GM12878 (cell line): Measurements from ENCODE around the gene CDK3.

ENCODE experiments used
- ATF3 ChIP-seq: IDR thresholded peaks from 2 replicates; pipeline ENCODE4 v1.6.1; 2011; ENCODE audit warnings: low read depth, mild to moderate bottlenecking, low read length, moderate library complexity, borderline replicate concordance; ENCODE audit errors: extremely low read depth
- CBX3 ChIP-seq: fragments of 200-600 bp; sonication (generic); IDR thresholded peaks from 2 replicates; pipeline ENCODE4 v1.6.1; 2016; ENCODE audit warnings: low read depth, borderline replicate concordance
- CTCF ChIP-seq, 3 experiments: IDR thresholded peaks in 2 of 3; conservative IDR thresholded peaks in 1 of 3; 2 replicates each; pipeline ENCODE4 v1.5.1; 2011; ENCODE audit warnings: low read depth in 3 of 3, low read length in 3 of 3, mild to moderate bottlenecking in 3 of 3, control low read depth in 2 of 3, moderate library complexity in 2 of 3, inconsistent platforms in 1 of 3, mixed read lengths in 1 of 3; ENCODE audit not compliant: control insufficient read depth in 2 of 3, insufficient read depth in 1 of 3; ENCODE audit errors: extremely low read depth in 1 of 3
- E2F4 ChIP-seq: IDR thresholded peaks from 2 replicates; pipeline ENCODE4 v1.6.1; 2012; ENCODE audit warnings: low read depth, low read length, improper control_type of control experiment
- EP300 ChIP-seq, 2 experiments: fragments of 150-350 bp in 1 of 2; IDR thresholded peaks; 2 replicates each; pipeline ENCODE4 v1.6.1; 2011 to 2012; ENCODE audit warnings: low read depth in 2 of 2, low read length in 2 of 2, borderline replicate concordance in 1 of 2, improper control_type of control experiment in 1 of 2, inconsistent platforms in 1 of 2; ENCODE audit not compliant: control insufficient read depth in 1 of 2
- IRF5 ChIP-seq: fragments of 450-650 bp; IDR thresholded peaks from 2 replicates; pipeline ENCODE4 v1.6.1; 2017; ENCODE audit warnings: borderline replicate concordance
- NFIC ChIP-seq: IDR thresholded peaks from 2 replicates; pipeline ENCODE4 v1.6.1; 2012; ENCODE audit warnings: low read depth, mild to moderate bottlenecking, inconsistent platforms, low read length, moderate library complexity
- POLR2AphosphoS5 ChIP-seq: IDR thresholded peaks from 2 replicates; pipeline ENCODE4 v1.6.1; 2011; ENCODE audit warnings: mild to moderate bottlenecking, low read length, inconsistent platforms
- RAD21 ChIP-seq: IDR thresholded peaks from 2 replicates; pipeline ENCODE4 v1.6.1; 2011; ENCODE audit warnings: mild to moderate bottlenecking, low read depth, low read length, moderate library complexity; ENCODE audit not compliant: insufficient read depth
- RFX5 ChIP-seq: IDR thresholded peaks from 2 replicates; pipeline ENCODE4 v1.6.1; 2011; ENCODE audit warnings: low read depth, low read length, improper control_type of control experiment
- YBX1 ChIP-seq: fragments of 450-650 bp; IDR thresholded peaks from 2 replicates; pipeline ENCODE4 v1.6.1; 2016; ENCODE audit warnings: antibody characterized with exemption
- ZBTB4 ChIP-seq: fragments of 450-650 bp; formaldehyde crosslinking; IDR thresholded peaks from 2 replicates; pipeline ENCODE4 v1.4.0; 2022; ENCODE audit warnings: mild to moderate bottlenecking, moderate library complexity
- ZNF274 ChIP-seq: IDR thresholded peaks from one replicate; pipeline ENCODE4 v1.8.0; 2011; ENCODE audit not compliant: insufficient read length, insufficient read depth

GRCh38 chr17:76008208-76008607 lies 7.6 kb downstream of the CDK3 start:
- TF ChIP-seq IRF5 (no peak), CTCF (IDR thresholded peaks at IDR 0.05 in 2 of 3, conservative IDR thresholded peaks at IDR 0.05 in 1 of 3; ENCODE audit: control insufficient read depth in 2 of 3, extremely low read depth in 1 of 3, insufficient read depth in 1 of 3, low read depth in 3 of 3, low read length in 3 of 3) (no peak), NFIC (no peak), E2F4 (no peak), ZNF274 (no peak), POLR2AphosphoS5 (no peak), ATF3 (no peak), EP300 (IDR thresholded peaks at IDR 0.05; ENCODE audit: borderline replicate concordance in 1 of 2, control insufficient read depth in 1 of 2, low read depth in 2 of 2, low read length in 2 of 2) (no peak), RFX5 (no peak), RAD21 (no peak), ZBTB4 (CRISPR knock-in tag) (no peak), YBX1 (no peak), CBX3 (no peak)
